GM19023 (cell line): ENCODE results near the gene MBTPS2.
A peak's percentile ranks its signal among the peaks of the same experiment; 100 is the strongest.
"Not testable (repeated sequence)": the region's sequence is repeated elsewhere in the genome, so short reads cannot be mapped to it uniquely, and the experiment has no call there.

Experiments
- ATAC-seq: cut with Tn5 transposase; IDR thresholded peaks from one replicate; pipeline ENCODE4 v1.9.1; 2021; ENCODE audit warnings: mild to moderate bottlenecking, moderate library complexity; ENCODE audit not compliant: unreplicated experiment

Gene MBTPS2

GRCh38 chrX:21855937-21856415 is 16.6 kb downstream of the MBTPS2 start, which contains the start of gene YY2:
Gene YY2 (plus strand): TSS chrX:21855987. CDS start chrX:21856485, 498 bp downstream.
- ATAC-seq: no peak

GRCh38 chrX:21856504-21856903 is 17.1 kb downstream of the MBTPS2 start:
- no peak for ATAC-seq

GRCh38 chrX:21863241-21863640 is 23.8 kb downstream of the MBTPS2 start:
- no peak for ATAC-seq

- ATAC-seq: no peak
Measured at GRCh38 chrX:21865436-21865835, 26.0 kb downstream of the MBTPS2 start.

- ATAC-seq: no peak
Measured at GRCh38 chrX:21870494-21870893, 31.1 kb downstream of the MBTPS2 start.

- ATAC-seq: no peak
Measured at GRCh38 chrX:21873063-21873775, 33.8 kb downstream of the MBTPS2 start.

GRCh38 chrX:21874182-21874581 is 34.8 kb downstream of the MBTPS2 start:
- ATAC-seq: not testable (repeated sequence)

GRCh38 chrX:21875013-21875412 is 35.6 kb downstream of the MBTPS2 start:
- ATAC-seq: no peak

GRCh38 chrX:21881881-21882574 is 42.6 kb downstream of the MBTPS2 start:
- ATAC-seq: no peak

GRCh38 chrX:21883258-21883657 is 43.8 kb downstream of the MBTPS2 start:
- no peak for ATAC-seq

- ATAC-seq: no peak
Measured at GRCh38 chrX:21885568-21885967, 46.2 kb downstream of the MBTPS2 start.

GRCh38 chrX:21905313-21905712 is 65.9 kb downstream of the MBTPS2 start:
- no peak for ATAC-seq

GRCh38 chrX:21905953-21906352 is 66.5 kb downstream of the MBTPS2 start:
- ATAC-seq: no peak

- no peak for ATAC-seq
Measured at GRCh38 chrX:21907260-21907659, 67.8 kb downstream of the MBTPS2 start.

- no peak for ATAC-seq
Measured at GRCh38 chrX:21911481-21911880, 72.1 kb downstream of the MBTPS2 start.

GRCh38 chrX:21912220-21912619 is 72.8 kb downstream of the MBTPS2 start:
- ATAC-seq: no peak

GRCh38 chrX:21912989-21913388 is 73.6 kb downstream of the MBTPS2 start:
- no peak for ATAC-seq

GRCh38 chrX:21926116-21926515 is 86.7 kb downstream of the MBTPS2 start:
- ATAC-seq: no peak

- ATAC-seq: peak; percentile 69
Measured at GRCh38 chrX:21926527-21927278, 87.3 kb downstream of the MBTPS2 start.

- no peak for ATAC-seq
Measured at GRCh38 chrX:21929209-21929608, 89.8 kb downstream of the MBTPS2 start.

- ATAC-seq: no peak
Measured at GRCh38 chrX:21930986-21931385, 91.6 kb downstream of the MBTPS2 start.
